ENCODE measurements around the gene CEACAM1.

Gene CEACAM1

DNA sequence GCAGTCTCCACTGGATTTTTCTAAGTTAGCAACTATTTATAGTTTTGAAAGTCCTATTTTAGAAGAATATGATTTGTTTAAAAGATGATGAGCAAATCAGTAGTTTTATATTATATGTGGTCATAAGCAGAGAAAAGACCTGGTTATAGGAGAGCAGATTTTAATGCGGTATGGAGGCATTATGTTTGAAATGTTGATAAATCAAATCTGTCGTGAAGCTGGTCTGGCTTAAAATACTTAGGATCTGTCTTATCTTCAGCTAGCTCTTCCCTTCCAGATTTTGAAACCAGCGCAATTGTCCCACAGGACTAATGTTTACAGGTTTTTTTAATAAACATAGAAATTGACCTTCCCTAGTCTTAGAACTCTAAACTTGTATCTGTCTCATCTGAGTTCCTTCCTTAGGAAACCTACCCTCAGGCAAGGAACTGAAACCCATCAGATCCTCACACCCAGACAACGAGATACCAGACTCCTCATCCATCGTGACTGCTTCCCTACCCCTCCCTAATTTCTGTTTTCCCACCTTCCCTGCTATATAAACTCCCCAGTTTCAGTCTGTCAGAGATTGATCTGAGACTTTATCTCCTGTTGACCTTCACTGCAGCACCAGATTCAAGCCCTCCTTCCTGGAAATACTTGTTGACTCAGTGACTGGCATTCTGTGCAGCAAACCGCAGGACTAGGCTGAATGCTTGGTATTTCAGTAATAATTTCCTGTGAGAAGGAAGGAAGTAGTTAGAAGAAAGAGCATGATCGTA lies 47.8 kb downstream of the CEACAM1 start:
- H3K27ac ChIP-seq = peak overlapping the region; percentile 77
- no peaks in the 10 kb centered on the region for H3K36me3 ChIP-seq
- H3K4me3 ChIP-seq (ENCODE audit: low read depth in 1 of 2, low read length in 1 of 2) = peak overlapping the region; percentile 37 to 49
- H3K27me3 ChIP-seq = no peaks in the 10 kb centered on the region
- TF ChIP-seq, protein P1, sequence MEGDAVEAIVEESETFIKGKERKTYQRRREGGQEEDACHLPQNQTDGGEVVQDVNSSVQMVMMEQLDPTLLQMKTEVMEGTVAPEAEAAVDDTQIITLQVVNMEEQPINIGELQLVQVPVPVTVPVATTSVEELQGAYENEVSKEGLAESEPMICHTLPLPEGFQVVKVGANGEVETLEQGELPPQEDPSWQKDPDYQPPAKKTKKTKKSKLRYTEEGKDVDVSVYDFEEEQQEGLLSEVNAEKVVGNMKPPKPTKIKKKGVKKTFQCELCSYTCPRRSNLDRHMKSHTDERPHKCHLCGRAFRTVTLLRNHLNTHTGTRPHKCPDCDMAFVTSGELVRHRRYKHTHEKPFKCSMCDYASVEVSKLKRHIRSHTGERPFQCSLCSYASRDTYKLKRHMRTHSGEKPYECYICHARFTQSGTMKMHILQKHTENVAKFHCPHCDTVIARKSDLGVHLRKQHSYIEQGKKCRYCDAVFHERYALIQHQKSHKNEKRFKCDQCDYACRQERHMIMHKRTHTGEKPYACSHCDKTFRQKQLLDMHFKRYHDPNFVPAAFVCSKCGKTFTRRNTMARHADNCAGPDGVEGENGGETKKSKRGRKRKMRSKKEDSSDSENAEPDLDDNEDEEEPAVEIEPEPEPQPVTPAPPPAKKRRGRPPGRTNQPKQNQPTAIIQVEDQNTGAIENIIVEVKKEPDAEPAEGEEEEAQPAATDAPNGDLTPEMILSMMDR (IDR thresholded peaks at IDR 0.05) = no peak
- H3K4me1 ChIP-seq (ENCODE audit: control insufficient read depth in 1 of 2, insufficient read depth in 1 of 2, low read depth in 1 of 2, low read length in 1 of 2) = peaks cover 45 to 57% of the 10 kb centered on the region in 2 experiments
- no peaks in the 10 kb centered on the region for H3K9me3 ChIP-seq

DNA sequence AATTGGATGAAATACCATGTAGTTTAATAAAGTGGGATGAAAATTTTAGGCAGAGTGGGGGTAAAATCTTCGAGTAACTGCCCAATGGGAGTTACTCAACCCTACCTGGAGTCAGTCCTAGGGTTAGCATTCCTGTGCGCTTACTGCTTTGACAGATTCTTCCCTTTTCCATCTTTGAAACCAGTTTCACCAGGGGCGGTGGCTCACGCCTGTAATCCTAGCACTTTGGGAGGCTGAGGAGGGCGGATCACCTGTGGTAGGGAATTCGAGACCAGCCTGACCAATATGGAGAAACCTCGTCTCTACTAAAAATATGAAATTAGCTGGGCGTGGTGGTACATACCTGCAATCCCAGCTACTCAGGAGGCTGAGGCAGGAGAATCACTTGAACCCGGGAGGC lies 48.5 kb downstream of the CEACAM1 start:
- H3K27ac ChIP-seq = peak overlapping the region; percentile 33
- no peaks in the 10 kb centered on the region for H3K36me3 ChIP-seq
- H3K4me1 ChIP-seq (ENCODE audit: control insufficient read depth in 1 of 2, insufficient read depth in 1 of 2, low read depth in 1 of 2, low read length in 1 of 2) = peaks cover 50 to 57% of the 10 kb centered on the region in 2 experiments
- H3K27me3 ChIP-seq = no peaks in the 10 kb centered on the region
- TF ChIP-seq, protein P1 (IDR thresholded peaks at IDR 0.05) = no peak
- no peaks in the 10 kb centered on the region for H3K9me3 ChIP-seq
- no peak overlapping the region for H3K4me3 ChIP-seq (ENCODE audit: low read depth in 1 of 2, low read length in 1 of 2)

DNA sequence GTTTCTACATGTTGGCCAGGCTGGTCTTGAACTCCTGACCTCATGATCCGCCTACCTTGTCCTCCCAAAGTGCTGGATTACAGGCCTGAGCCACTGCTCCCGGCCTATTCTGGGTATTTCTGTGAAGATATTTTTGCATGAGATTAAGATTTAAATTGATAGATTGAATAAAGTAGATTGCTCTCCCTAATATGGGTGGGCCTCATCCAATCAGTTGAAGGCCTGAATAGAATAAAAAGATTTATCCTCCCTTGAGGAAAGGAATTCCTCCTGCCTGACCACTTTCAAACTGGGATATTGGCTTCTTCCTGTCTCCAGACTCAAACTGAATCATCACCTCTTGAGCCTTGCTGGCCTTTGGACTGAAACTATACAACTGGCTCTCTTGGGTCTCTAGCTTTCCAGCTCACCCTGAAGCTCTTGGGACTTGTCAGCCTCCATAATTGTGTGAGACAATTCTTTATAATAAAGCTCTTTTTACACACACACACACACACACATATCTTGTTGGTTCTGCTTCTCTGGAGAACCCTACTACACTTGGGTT lies 49.4 kb downstream of the CEACAM1 start:
- Histone ChIP-seq H3K27me3 (no peaks in the 10 kb centered on the region), H3K9me3 (no peaks in the 10 kb centered on the region), H3K4me3 (ENCODE audit: low read depth in 1 of 2, low read length in 1 of 2) (no peak overlapping the region), H3K36me3 (no peaks in the 10 kb centered on the region), H3K27ac (no peak overlapping the region), H3K4me1 (ENCODE audit: control insufficient read depth in 1 of 2, insufficient read depth in 1 of 2, low read depth in 1 of 2, low read length in 1 of 2) (peaks cover 53 to 54% of the 10 kb centered on the region in 2 experiments)
- TF ChIP-seq, protein P1 (IDR thresholded peaks at IDR 0.05) = no peak

DNA sequence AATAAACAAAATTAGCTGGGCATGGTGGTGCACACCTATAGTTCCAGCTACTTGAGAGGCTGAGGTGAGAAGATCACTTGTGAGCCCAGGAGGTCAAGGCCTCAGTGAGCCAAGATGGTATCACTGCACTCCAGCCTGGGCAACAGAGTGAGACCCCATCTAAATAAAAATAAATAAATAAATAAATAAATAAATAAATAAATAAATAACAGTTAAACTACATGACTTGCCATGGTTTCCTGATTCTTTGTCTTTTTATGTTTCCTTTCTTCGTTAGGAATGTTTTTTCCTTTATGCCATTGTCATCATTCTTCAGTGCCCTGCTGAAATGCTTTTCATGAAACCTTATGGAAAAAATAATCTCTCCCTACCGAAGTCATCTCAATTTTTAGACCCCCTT lies 50.3 kb downstream of the CEACAM1 start:
- H3K27me3 ChIP-seq = no peaks in the 10 kb centered on the region
- no peak overlapping the region for H3K27ac ChIP-seq
- H3K9me3 ChIP-seq = no peaks in the 10 kb centered on the region
- no peak overlapping the region for H3K4me3 ChIP-seq (ENCODE audit: low read depth in 1 of 2, low read length in 1 of 2)
- no peaks in the 10 kb centered on the region for H3K36me3 ChIP-seq
- H3K4me1 ChIP-seq (ENCODE audit: control insufficient read depth in 1 of 2, insufficient read depth in 1 of 2, low read depth in 1 of 2, low read length in 1 of 2) = peaks cover 50% of the 10 kb centered on the region in 2 experiments
- TF ChIP-seq, protein P1 (IDR thresholded peaks at IDR 0.05) = no peak

DNA sequence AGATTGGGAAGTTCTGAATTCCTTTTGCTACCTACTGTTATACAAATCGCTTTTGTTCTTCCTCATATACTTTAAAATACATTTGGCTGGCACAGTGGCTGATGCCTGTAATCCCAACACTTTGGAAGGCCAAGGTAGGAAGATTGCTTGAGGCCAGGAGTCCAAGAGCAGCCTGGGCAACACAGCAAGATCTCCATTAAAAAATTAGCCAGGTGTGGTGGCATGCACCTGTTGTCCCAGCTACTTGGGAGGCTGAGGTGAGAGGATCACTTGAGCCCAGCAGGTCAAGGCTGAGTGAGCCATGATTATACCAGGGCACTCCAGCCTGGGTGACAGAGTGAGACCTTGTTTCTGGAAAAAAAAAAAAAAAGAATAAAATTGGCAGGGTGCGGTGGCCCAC lies 51.2 kb downstream of the CEACAM1 start:
- TF ChIP-seq, protein P1 (IDR thresholded peaks at IDR 0.05) = no peak
- Histone ChIP-seq H3K36me3 (no peaks in the 10 kb centered on the region), H3K27me3 (no peaks in the 10 kb centered on the region), H3K4me1 (ENCODE audit: control insufficient read depth in 1 of 2, insufficient read depth in 1 of 2, low read depth in 1 of 2, low read length in 1 of 2) (peaks cover 42 to 44% of the 10 kb centered on the region in 2 experiments), H3K9me3 (no peaks in the 10 kb centered on the region), H3K27ac (no peak overlapping the region), H3K4me3 (ENCODE audit: low read depth in 1 of 2, low read length in 1 of 2) (no peak overlapping the region)
